Measurements from ENCODE around the gene TSKU. TPM values are rescaled to one million over a fixed set of nuclear protein-coding genes. Genes with fewer than 3 reads are reported as not detected.

Gene TSKU
- total RNA-seq, 1 donor from 2014 or later: 29.9 TPM

DNA sequence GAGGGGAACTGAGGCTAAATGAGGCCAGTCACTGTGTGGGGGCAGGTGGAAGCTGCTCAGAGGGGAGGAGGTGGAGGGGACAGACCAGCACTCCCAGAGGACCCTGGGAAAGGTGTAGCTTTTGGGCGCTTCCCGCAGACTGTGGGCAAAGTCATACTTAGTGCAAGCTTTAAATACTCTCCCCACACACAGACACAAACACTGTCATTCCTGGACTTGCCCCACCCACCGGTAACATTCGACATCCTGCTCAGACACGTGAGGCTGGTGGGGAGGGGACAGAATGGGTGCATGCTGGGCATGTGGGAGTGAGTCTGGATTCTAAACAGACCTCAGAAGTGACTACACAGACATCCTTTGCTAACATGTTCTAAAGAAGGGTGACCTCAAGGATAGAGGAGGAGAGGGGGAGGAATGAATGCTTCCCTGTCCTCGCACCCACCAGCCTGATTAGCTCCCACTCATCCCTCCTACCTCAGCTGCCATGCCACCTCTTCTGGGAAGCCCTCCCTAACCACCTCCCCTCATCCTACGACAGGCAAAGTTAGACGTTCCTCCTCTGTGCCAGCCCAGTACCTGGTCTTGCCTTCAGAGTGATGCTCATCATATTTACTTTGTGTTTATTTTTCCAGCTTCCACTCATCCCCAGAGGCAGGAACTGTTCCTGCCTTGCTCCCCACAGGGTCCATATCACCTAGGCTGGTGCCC is 22.2 kb downstream of the TSKU start:
- H3K4me1 Mint-ChIP-seq (ENCODE audit: unreplicated experiment): peaks cover 17% of the 10 kb centered on the region
- no peak overlapping the region for H3K27ac Mint-ChIP-seq (ENCODE audit: unreplicated experiment)
- no peaks in the 10 kb centered on the region for H3K9me3 Mint-ChIP-seq (ENCODE audit: unreplicated experiment)
- DNase-seq (ENCODE audit: low spot score): no peak
- TF ChIP-seq, protein P1, sequence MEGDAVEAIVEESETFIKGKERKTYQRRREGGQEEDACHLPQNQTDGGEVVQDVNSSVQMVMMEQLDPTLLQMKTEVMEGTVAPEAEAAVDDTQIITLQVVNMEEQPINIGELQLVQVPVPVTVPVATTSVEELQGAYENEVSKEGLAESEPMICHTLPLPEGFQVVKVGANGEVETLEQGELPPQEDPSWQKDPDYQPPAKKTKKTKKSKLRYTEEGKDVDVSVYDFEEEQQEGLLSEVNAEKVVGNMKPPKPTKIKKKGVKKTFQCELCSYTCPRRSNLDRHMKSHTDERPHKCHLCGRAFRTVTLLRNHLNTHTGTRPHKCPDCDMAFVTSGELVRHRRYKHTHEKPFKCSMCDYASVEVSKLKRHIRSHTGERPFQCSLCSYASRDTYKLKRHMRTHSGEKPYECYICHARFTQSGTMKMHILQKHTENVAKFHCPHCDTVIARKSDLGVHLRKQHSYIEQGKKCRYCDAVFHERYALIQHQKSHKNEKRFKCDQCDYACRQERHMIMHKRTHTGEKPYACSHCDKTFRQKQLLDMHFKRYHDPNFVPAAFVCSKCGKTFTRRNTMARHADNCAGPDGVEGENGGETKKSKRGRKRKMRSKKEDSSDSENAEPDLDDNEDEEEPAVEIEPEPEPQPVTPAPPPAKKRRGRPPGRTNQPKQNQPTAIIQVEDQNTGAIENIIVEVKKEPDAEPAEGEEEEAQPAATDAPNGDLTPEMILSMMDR (IDR thresholded peaks at IDR 0.05; ENCODE audit: unreplicated experiment): no peak
- no peaks in the 10 kb centered on the region for H3K36me3 Mint-ChIP-seq (ENCODE audit: low read depth, unreplicated experiment)
- H3K4me3 Mint-ChIP-seq (ENCODE audit: unreplicated experiment): no peak overlapping the region
- H3K27me3 Mint-ChIP-seq (ENCODE audit: unreplicated experiment): peaks cover 6% of the 10 kb centered on the region

DNA sequence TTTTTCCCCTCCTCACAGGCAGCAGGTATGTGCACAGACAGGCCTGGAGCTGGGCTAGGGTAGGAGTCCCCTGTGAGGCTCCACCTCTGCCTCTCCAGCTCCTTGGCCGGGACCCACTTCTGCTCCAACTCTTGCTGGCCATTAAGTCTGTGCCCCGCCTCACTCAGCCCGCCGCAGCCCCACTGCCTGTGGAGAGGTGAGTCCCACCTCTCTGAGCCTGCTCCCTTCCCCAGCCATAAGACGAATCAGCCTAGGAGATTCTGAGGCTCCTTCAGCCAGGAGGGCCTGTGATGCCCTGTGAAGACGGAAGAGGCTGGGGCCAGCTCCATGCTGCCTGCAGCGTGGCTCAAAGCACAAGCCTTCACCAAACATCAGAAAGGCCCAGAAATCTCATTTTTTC is 23.0 kb downstream of the TSKU start:
- no peak overlapping the region for H3K4me3 Mint-ChIP-seq (ENCODE audit: unreplicated experiment)
- peaks cover 17% of the 10 kb centered on the region for H3K4me1 Mint-ChIP-seq (ENCODE audit: unreplicated experiment)
- H3K27ac Mint-ChIP-seq (ENCODE audit: unreplicated experiment): no peak overlapping the region
- H3K36me3 Mint-ChIP-seq (ENCODE audit: low read depth, unreplicated experiment): no peaks in the 10 kb centered on the region
- TF ChIP-seq, protein P1 (IDR thresholded peaks at IDR 0.05; ENCODE audit: unreplicated experiment): no peak
- DNase-seq (ENCODE audit: low spot score): no peak
- peaks cover 9% of the 10 kb centered on the region for H3K27me3 Mint-ChIP-seq (ENCODE audit: unreplicated experiment)
- no peaks in the 10 kb centered on the region for H3K9me3 Mint-ChIP-seq (ENCODE audit: unreplicated experiment)

DNA sequence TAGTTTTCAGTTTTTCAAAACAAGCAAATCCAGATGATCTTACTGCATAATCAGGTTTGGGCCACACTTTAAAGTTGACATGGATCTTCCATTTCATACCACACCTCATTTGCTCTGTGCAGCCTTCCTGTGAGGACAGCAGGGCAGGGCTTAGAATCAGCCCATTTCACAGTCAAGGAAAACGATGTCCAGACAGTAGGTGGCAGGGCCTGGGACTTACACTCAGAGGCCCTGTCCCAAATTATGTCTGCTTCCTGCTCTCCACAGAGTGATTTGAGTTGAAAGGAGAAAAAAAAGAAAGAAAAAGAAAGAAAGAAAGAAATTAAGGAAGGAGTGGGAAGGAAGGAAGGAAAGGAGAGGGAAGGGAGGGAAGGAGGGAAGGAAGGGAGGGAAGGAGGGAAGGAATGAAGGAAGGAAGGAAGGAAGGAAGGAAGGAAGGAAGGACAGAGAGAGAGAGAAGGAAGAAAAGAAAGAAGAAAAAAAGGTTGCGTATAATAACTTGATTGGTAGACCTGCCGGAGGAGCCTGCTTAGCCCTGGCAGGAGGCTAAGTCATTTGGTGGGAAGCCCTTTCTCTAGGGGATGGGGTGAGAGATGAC is 23.6 kb downstream of the TSKU start:
- TF ChIP-seq, protein P1 (IDR thresholded peaks at IDR 0.05; ENCODE audit: unreplicated experiment): no peak
- Mint-ChIP-seq H3K36me3 (ENCODE audit: low read depth, unreplicated experiment) (no peaks in the 10 kb centered on the region), H3K9me3 (ENCODE audit: unreplicated experiment) (no peaks in the 10 kb centered on the region), H3K27me3 (ENCODE audit: unreplicated experiment) (peaks cover 9% of the 10 kb centered on the region), H3K27ac (ENCODE audit: unreplicated experiment) (no peak overlapping the region), H3K4me3 (ENCODE audit: unreplicated experiment) (no peak overlapping the region), H3K4me1 (ENCODE audit: unreplicated experiment) (peaks cover 17% of the 10 kb centered on the region)
- no peak for DNase-seq (ENCODE audit: low spot score)

DNA sequence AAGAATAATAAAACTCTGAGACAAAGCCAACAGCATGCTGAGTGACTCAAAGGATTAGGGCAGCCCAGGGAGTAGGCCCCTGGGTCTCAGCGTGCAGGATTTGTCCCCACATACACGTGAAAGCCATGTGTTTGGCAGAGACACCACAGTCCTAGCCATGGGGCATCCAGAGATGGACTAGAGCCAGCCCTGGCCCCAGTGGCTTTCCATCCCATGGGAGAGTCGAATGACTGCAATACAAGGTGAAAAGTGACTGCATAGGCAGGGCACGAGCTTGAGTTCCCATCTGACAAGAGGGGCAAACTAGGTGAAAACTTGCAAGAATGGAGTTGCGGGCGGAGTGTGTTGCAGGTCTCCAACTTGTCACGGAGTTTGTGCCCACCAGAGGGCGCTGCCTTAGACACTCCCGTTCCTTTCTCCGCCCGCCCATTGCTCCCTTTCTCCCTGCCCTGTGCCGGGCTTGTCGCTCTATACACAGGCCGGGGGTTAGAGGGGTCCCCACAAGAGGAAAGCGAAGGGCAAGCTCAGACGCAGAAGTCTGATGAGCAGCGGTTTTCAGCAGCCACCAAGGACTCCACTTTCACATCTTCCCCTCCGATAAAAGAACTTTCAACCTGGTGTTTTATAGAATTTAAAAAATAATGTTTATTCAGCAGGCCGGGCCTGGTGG is 24.2 kb downstream of the TSKU start:
- Mint-ChIP-seq H3K9me3 (ENCODE audit: unreplicated experiment) (no peaks in the 10 kb centered on the region), H3K27ac (ENCODE audit: unreplicated experiment) (no peak overlapping the region)

More for the DNA sequence above, 24.2 kb downstream of the TSKU start:
- Mint-ChIP-seq H3K4me1 (ENCODE audit: unreplicated experiment) (peaks cover 17% of the 10 kb centered on the region), H3K36me3 (ENCODE audit: low read depth, unreplicated experiment) (no peaks in the 10 kb centered on the region), H3K4me3 (ENCODE audit: unreplicated experiment) (no peak overlapping the region), H3K27me3 (ENCODE audit: unreplicated experiment) (peaks cover 9% of the 10 kb centered on the region)
- TF ChIP-seq, protein P1 (IDR thresholded peaks at IDR 0.05; ENCODE audit: unreplicated experiment): peak; percentile 87
- DNase-seq (ENCODE audit: low spot score): peak; percentile 88

Data from endothelial cell (in vitro differentiated cells).